HG03045 (cell line): ENCODE results near the gene LPAR2.
"Not testable (repeated sequence)": the region's sequence is repeated elsewhere in the genome, so short reads cannot be mapped to it uniquely, and the experiment has no call there.

Experiments used
- ATAC-seq: cut with Tn5 transposase; IDR thresholded peaks from one replicate; pipeline ENCODE4 v1.9.1; 2021; ENCODE audit warnings: mild to moderate bottlenecking, moderate library complexity; ENCODE audit not compliant: unreplicated experiment

Gene LPAR2

DNA sequence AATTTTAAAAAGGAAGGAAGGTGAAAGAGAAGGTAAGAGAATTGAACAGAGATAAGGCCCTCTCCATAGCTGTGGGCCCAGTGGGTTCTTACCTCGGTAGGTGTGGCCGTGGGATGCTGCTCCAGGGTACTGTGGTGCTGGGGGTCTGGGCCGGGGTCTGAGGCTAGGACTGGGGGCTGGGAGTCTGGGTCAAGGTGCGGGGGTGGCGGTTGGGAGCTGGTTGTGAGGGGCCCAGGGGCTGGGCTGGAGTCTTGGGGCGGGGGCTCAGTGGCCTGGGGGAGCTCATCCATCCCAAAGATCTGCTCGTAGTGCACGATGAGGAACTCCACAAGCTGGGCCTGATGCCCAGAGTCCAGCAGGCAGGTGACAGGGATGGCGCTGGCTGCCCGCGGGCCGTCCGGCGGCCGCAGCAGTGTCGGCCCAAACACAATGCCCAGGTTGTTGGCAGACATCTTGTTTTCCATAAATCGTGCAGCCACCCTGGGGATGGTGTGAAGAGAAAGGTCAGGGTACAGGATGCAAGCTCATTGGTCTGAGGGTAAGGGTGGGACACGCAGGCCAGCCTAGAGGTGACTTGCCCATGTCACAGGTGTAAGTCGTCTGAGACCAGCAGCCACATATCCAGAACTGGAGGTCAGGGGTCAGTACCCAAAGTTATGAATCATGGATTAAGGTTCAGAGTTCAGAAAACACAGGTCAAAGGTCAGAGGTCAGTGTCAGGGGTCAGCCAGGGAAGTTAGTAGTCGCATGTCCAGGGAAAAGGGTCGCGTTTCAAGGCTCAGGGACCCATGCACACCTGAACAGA is 5.9 kb upstream of the LPAR2 start:
- ATAC-seq = no peak

DNA sequence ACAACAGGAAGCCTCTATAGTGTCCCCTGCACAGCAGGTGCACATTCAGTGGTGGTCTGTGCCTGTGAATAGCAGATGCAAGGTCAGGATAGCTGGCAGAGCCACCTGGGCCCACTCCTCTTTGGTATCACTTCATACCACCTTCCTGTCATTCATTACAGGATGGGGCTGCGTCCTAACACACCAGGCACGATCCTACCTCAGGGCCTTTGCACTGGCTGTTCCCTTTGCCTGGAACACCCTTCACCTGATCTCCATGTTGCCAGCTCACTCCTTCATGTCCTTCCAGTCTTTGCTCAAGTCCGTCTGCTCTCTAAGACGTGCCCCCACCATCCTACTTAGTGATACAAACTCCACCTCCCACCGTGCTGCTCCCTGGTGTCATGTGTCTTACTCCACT is 4.6 kb upstream of the LPAR2 start:
- ATAC-seq = no peak

DNA sequence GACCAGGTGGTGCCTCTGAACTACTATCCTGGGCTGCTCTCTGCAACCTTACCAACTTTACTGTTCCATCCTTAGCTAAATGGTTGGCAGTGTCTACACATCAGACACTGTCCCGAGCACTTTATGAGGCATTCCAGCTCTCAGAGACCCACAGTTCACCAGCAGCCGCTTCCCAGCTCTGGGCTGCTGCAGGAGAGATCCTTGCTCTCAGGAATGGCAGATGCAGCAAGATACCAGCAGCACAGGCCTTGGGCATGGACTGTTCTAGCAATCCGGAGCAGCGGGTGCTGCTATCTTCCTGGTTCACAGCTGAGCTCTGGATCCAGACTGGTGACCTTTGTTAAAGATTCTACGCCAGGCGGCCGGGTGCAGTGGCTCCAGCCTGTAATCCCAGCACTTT is 3.3 kb upstream of the LPAR2 start:
- no peak for ATAC-seq

DNA sequence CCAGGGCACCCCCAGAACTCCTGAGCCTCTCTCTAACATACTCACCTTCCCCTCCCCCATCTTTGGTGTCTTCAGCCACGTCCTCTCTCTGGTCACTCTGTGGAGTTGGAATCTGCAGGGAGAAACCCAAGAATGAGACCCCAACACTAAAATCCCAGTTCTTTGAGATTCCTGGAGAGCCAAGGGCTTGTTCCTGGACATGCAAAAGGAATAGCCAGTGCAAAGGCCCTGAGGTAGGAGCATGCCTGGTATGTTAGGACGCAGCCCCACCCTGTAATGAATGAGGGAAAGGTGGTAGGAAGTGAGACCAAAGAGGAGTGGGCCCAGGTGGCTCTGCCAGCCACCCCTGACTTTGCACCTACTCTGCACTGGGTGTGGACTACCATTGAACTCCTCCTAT is 2.4 kb upstream of the LPAR2 start:
- no peak for ATAC-seq

DNA sequence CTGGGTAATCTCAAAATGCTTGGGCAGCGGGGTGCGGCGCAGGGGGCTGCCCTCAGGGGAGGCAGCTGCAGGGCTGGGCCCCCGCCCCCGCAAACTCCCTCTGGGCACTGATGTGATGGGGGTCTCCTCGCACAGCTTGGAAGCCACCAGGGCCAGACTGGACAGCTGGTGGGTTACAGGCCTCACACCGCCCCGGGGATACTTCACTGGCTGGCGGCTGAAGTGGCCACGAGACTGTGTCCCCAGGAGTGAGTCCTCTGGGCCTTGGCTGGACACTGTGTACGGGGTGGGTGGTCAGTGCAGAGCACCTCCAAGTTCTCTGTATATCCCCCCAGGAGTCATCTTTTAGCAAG is 2.0 kb upstream of the LPAR2 start:
- ATAC-seq = no peak

DNA sequence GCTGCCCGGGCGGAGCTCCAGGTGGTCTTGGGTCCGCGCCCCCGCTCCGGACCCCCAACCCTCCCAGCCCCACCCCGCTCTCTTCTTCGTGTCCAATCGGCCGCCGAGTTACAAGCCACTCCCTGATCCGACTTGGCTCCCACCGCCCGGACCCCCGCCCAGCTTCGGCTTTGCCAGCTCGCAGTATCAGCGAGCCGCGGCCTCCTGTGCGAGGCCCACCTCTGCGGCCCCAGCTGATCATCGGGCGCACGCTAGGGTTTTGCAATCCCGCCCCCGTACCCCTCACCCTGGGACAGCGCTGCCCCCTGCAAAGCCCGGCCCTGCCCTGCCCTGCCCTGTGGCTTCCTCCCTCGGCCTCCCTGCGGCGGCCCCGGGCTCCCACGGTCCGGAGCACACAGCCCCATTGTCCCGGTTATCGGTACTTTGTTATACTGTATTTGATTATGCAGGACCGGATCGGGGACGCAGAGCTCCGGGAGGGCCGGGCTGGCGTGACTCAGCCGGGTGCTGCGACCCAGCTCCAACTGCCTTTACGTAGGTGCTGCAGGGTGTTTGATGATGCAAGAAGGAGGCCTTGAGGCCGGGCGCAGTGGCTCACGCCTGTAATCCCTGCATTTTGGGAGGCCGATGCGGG is 598 bp upstream of the LPAR2 start:
- ATAC-seq = peak; percentile 19

DNA sequence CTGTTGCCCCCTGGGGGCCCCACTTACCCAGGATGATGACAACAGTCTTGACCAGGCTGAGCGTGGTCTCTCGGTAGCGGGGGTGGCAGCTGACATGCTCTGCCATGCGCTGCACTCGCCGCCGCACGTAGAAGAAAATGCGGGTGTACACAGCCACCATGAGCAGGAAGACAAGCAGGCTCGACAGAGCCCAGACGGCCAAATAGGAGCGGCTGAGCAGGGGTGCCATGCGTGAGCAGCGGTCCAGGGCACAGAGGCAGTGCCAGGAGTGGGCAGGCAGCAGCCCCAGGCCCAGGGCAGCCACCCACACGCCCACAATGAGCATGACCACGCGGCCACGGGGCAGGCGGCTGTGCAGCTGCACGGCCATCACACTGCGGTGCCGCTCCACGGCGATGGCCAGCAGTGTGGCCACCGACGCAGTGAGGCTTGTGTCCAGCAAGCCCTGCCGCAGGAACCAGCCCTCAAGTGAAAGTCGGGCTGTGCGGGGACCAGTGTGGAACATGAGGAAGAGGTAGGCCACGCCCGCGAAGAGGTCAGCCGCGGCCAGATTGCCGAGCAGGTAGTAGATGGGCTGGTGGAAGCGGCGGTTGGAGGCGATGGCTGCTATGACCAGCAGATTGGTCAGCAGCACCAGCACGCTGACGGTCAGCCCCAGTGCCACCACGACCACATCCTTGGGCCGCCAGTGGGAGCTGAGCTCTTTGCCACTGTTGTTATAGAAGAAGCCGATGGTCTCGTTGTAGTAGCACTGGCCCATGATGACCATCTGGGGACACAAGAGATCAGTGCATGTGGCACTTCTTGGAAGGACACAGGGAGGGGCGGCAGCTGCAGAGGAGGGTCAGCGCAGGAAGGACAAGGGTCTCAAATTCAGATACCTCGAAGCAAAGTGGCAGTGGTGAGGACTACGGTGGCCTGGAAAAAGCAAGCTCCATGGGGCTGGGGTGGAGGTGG is 1.2 kb downstream of the LPAR2 start:
- ATAC-seq = no peak

DNA sequence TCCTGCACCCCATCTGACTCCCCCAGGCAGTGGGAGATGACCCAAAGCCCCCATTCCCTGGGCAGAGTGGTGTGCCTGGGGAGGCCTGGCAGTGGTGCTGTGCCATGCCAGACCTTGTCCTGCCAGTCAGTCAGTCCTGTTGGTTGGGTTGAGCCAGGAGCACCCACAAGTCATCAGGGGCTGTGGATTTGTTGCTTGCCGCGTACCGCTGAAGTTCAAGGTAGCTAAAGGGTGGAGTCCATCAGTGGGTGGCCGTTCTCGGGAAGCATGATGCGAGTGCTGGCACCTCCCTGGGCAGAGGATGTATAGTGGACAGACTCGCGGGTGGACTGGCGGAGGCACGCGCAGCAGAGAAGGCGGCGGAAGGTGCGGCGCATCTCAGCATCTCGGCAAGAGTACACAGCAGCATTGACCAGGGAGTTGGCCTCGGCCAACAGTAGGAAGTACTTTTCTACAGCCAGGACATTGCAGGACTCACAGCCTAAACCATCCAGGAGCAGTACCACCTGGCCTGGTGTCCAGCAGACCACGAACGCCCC is 3.9 kb downstream of the LPAR2 start:
- ATAC-seq = no peak

DNA sequence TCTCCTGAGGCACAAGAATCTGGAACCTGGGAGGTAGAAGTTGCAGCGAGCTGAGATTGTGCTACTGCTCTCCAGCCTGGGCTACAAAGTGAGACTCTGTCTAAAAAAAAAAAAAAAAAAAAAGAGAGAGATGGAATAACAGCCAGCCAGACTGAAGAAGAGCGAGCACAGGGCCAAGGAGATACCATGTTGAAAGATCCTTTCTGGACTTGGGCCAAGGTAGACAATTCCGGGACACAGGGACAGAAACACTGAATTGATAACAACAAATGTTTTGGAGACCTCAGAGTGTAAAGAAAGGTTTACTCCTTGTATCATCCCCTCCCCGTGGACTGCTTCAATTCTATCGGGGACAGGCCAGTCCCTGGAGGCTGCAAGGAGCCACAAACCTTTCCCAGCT is 4.6 kb downstream of the LPAR2 start:
- ATAC-seq = no peak

DNA sequence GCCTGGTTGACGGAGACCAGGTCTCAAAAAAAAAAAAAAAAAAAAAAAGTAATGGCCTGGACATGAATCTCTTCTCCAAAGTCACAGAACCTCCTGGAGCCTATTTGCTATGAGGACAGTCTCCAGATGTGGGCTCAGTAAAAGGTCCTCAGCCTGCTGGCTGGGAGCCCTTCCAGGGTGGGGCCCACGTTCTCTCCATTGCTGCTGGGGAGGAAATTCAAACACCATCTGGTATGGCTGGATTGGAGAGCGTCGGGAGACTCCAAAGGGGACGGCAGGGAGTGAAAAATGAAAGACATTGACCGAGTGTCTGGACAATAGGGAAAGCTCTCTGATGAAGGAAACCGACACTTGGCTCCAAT is 8.2 kb downstream of the LPAR2 start:
- no peak for ATAC-seq

DNA sequence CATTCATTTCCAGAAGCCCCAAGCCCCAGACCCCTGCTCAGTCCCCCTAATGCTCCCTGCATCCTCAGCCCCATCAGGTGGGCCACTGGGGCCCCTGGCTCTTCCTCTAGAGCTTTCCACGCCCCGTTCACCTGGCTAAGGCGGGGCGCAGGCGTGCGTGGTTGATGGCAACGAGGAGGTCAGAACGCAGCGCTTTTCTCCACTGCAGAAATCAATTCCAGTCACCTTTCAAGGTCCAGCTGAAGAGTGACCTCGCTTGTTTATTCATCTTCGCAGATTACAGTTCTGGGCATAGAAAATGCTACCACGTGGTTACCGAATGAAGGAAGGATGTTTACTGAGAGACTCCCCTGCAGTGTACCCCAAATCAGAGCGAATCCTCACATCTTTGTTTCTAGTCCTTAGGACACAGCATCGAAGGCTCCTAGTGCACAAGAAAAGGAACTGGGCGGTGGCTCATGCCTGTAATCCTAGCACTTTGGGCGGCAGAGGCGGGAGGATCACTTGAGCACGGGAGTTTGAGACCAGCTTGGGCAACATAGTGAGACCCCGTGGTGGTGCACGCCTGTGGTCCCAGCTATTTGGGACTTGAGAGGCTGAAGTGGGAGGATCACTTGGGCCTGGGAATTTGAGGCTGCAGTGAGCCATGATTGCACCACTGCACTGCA is 8.7 kb downstream of the LPAR2 start:
- no peak for ATAC-seq

DNA sequence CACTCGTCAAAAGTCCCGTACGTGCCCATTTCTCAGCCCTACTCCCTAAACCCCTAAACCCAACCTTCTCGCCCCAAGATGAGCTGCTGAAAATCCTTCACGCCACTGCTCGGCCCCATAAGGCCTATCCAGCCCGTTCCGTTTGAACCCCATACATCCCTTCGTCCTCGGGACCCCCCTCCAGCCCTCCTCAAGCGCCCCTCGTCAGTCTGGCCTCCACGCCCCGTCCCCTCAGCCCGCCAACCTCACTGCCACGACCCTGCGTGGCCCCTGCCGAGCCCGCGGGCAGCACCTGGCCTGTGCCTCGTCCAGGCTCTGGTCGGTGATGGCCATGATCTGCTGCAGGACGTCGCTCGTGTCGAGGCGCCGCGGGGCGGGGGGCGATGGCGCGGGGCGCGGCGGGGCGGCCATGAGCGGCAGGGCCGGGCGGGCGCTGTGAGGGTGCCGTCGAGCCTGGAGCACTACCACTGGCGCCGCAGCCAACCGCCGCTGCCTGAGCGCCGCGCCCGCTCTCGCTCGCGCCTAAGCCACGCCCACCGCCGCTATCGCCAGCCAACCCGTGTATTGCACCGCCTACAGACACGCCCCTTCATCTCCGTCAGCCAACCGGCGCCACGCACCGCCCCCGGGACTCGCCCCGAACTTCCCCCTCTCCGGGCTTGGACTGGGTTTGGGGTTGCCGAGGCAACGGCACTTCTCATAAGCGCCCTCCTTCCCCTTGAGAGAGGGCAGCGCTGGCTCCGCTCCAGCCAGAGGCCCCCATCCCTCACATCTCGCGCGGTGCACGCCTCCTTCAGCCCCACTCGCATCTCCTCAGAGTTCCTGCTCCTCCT is 9.6 kb downstream of the LPAR2 start, which contains the start of gene PBX4:
PBX4 (minus strand) TSS at position 469 of the 833 bp plus-strand sequence; CDS start at position 411, 58 bp downstream.
- ATAC-seq = peak; percentile 94

DNA sequence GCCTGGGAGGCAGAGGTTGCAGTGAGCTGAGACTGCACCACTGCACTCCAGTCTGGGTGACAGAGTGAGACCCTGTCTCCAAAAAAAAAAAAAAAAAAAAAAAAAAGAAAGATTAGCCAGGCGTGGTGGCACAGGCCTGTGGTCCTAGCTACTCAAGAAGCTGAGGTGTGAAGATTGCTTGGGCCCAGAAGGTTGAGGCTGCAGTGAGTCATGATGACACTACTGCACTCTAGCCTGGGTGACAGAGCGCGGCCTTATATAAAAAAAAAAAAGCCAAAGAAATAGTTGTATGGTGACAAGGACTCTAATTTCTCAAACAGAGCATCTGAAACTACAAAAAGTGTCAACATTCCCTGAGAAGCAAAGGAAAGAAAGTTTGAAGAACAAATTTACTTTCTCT is 12.9 kb downstream of the LPAR2 start:
- ATAC-seq = no peak

DNA sequence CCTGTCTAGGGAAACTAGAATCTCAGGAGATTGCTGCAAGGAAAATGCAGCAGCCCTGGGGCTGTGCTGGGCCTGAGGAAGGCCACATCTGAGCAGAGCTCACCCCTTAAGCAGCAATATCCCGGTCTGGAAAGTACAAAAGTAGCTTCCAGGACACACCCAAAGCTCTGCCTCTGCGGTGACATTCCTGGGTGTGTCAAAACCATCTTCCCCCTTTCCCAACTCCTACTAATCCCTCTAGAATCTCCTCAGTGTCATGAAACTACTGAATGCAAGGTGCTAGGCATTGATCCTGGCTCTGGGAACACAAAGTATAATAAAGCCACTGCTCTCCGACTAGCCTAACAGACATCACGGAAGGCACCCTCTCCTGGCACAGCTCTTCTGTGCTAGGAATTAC is 14.5 kb downstream of the LPAR2 start:
- ATAC-seq = no peak

DNA sequence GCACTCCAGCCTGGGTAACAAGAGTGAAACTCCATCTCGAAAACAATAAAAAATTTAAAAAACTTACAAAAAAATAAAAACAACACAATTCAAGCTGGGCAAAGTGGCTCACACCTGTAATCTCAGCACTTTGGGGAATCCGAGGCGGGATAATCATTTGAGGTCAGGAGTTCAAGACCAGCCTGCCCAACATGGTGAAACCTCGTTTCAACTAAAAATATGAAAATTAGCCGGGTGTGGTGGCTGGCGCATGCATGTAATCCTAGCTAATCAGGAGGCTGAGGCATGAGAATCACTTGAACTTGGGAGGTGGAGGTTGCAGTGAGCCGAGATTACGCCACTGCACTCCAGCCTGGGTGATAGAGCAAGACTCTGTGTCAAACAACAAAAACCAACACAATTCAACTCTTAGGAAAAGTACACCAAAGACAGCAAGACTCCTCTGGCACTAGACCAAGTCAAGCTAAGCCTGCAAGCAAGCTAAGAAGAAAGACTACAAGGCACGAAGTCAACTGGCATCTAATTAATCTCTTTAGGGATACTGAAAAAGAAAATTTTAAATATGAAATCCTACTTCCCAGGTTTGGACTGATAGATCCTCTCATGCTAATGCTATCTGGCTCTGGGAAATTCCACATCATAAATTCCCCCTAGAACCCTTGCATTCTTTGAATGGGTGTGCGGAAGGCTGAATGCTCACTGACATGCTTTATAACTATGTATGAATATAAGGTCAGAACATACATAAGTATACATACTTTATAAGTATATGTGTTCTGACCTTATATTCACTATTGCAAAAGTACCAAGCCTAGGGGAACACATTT is 17.4 kb downstream of the LPAR2 start:
- no peak for ATAC-seq

DNA sequence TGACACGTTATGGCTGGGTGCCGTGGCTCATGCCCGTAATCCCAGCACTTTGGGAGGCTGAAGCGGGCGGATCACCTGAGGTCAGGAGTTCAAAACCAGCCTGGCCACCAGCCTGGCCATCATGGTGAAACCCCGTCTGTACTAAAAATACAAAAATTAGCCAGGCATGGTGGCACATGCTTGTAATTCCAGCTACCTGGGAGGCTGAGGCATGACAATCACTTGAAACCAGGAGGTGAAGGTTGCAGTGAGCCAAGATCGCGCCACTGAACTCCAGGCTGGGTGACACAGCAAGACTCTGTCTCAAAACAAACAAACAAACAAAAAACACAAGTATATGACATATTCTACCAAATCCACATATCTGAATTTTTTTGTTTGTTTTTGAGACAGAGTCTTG is 21.3 kb downstream of the LPAR2 start:
- not testable (repeated sequence) for ATAC-seq

DNA sequence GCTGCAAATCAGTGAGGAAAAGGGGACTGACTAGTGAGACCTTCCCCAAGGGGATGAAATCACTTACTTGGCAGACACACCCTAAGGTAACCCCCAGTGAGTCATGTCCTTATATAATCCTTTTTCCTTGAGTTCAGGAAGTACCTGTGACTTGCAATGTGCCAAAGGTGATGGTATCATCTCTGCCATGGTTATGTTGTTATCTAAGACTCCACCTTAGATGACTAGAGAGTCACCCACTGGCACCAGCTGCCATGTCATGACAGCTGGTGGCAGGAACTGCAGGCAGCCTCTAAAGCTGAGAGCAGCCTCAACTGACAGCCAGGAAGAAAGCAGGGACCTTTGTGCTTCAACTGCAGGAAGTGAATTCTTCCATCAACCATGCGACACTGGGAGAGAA is 22.0 kb downstream of the LPAR2 start:
- no peak for ATAC-seq

DNA sequence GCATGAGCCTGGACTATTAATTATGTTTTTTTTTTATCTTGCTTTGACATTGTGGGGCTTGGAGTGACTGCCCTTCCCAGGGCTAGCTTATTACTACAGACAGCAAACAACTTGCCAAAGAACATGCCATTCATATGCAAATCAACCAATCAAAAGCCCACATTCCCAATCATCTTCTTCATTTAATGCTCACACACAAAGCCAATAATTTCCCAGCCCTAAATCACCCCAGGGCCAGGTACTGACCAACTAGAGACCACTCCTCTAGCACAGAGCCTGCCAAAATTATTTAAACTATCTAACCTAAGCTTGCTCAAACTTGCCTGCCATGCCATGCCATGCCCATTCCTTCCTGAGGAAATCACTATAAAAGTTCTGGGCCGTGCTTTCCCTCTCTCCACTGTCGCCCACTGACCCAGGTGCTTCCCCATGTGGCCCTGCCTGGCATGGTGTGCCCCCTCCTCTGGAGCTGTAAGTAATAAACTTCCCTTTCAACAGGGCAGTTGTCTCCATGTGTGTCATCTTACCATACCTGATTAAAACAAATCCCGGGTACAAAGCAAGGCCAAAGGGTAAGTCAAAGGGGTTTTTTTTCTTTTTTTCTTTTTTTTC is 25.2 kb downstream of the LPAR2 start:
- ATAC-seq = no peak
